NOMO-1 (cell line): ENCODE results near the gene CFAP46.

Experiments used
- DNase-seq, 2 experiments: peaks; one replicate each; lab custom pipeline; 2025; ENCODE audit not compliant: unreplicated experiment in 2 of 2; lab: John Stamatoyannopoulos, UW

The CFAP46 gene

GRCh38 chr10:132869621-132870020 lies 72.7 kb downstream of the CFAP46 start:
- no peak for DNase-seq

GRCh38 chr10:132868995-132869394 lies 73.4 kb downstream of the CFAP46 start:
- DNase-seq: no peak

- no peak for DNase-seq
Measured at GRCh38 chr10:132867801-132868644, 74.3 kb downstream of the CFAP46 start.

GRCh38 chr10:132866601-132867381 lies 75.6 kb downstream of the CFAP46 start:
- no peak for DNase-seq

GRCh38 chr10:132865851-132866600 lies 76.3 kb downstream of the CFAP46 start:
- DNase-seq: no peak

- DNase-seq: no peak
Measured at GRCh38 chr10:132865171-132865631, 77.2 kb downstream of the CFAP46 start.

GRCh38 chr10:132862485-132863420 lies 79.6 kb downstream of the CFAP46 start:
- no peak for DNase-seq

- DNase-seq: no peak
Measured at GRCh38 chr10:132861884-132862461, 80.4 kb downstream of the CFAP46 start.

- no peak for DNase-seq
Measured at GRCh38 chr10:132861116-132861691, 81.2 kb downstream of the CFAP46 start.

- DNase-seq: no peak
Measured at GRCh38 chr10:132860532-132860931, 81.8 kb downstream of the CFAP46 start.

GRCh38 chr10:132859084-132859855 lies 83.1 kb downstream of the CFAP46 start:
- no peak for DNase-seq

- DNase-seq: no peak
Measured at GRCh38 chr10:132858121-132859081, 84.0 kb downstream of the CFAP46 start.

GRCh38 chr10:132856869-132857524 lies 85.4 kb downstream of the CFAP46 start:
- no peak for DNase-seq

GRCh38 chr10:132855889-132856288 lies 86.5 kb downstream of the CFAP46 start:
- no peak for DNase-seq

GRCh38 chr10:132851451-132851850 lies 90.9 kb downstream of the CFAP46 start:
- DNase-seq: no peak

- no peak for DNase-seq
Measured at GRCh38 chr10:132850896-132851295, 91.5 kb downstream of the CFAP46 start.

GRCh38 chr10:132850246-132850645 lies 92.1 kb downstream of the CFAP46 start:
- DNase-seq: no peak
